Transverse colon (tissue), 4 donors: ENCODE measurements around the gene DNAJC28.

Experiments used
- EP300 ChIP-seq: sonication (generic); formaldehyde crosslinking; IDR thresholded peaks from one replicate; pipeline ENCODE4 v1.6.1; 2017; ENCODE audit warnings: antibody characterized with exemption, low read depth
- POLR2AphosphoS5 ChIP-seq, 3 donors: sonication (generic); formaldehyde crosslinking; IDR thresholded peaks; one replicate each; pipeline ENCODE4 v1.6.1; 2016; ENCODE audit warnings: antibody characterized with exemption in 3 of 3
- TF ChIP-seq, protein P1 (sequence below), 5 experiments: fragments of 200-600 bp in 3 of 5; fragments of 450-650 bp in 2 of 5; sonication (generic) in 3 of 5; IDR thresholded peaks; 1 replicate in 2 of 5; 2 replicates in 3 of 5; pipeline ENCODE4 v1.5.1; 2016 to 2017; ENCODE audit warnings: antibody characterized with exemption in 5 of 5, inconsistent platforms in 3 of 5, mild to moderate bottlenecking in 2 of 5, moderate library complexity in 1 of 5

DNA sequence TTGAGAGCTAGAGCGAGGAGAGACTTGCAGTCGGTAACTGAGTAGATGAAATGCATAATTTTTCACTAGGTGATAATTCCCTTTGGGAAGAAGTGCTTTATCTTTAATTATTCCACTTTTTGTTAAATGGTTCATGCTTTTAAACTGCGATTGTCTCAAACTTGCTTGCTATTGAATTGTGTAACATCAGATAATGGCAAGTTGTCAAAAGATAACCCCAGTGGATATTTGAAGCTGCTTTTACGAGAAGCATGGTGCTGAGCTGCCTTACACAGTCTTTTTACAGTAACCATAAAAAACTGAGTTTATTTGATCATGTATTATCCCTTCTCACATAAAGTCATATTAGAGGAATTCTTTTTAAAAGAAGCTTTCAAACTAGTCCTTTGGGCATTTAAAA, 41.9 kb downstream of the DNAJC28 start:
- TF ChIP-seq, protein P1, sequence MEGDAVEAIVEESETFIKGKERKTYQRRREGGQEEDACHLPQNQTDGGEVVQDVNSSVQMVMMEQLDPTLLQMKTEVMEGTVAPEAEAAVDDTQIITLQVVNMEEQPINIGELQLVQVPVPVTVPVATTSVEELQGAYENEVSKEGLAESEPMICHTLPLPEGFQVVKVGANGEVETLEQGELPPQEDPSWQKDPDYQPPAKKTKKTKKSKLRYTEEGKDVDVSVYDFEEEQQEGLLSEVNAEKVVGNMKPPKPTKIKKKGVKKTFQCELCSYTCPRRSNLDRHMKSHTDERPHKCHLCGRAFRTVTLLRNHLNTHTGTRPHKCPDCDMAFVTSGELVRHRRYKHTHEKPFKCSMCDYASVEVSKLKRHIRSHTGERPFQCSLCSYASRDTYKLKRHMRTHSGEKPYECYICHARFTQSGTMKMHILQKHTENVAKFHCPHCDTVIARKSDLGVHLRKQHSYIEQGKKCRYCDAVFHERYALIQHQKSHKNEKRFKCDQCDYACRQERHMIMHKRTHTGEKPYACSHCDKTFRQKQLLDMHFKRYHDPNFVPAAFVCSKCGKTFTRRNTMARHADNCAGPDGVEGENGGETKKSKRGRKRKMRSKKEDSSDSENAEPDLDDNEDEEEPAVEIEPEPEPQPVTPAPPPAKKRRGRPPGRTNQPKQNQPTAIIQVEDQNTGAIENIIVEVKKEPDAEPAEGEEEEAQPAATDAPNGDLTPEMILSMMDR (IDR thresholded peaks at IDR 0.05), result no peak
- TF ChIP-seq EP300 (no peak), POLR2AphosphoS5 (IDR thresholded peaks at IDR 0.05) (no peak)
